HL-60 (cell line): ENCODE data around the gene PREPL.

Source experiments
- CTCF ChIP-seq: IDR thresholded peaks from one replicate; pipeline ENCODE4 v1.5.1; 2011; ENCODE audit warnings: low read length, control low read depth, inconsistent platforms; ENCODE audit not compliant: insufficient read depth
- GABPA ChIP-seq: IDR thresholded peaks from 2 replicates; pipeline ENCODE4 v1.6.1; 2012; ENCODE audit warnings: low read depth
- REST ChIP-seq: IDR thresholded peaks from 2 replicates; pipeline ENCODE4 v1.6.1; 2012; ENCODE audit warnings: low read depth; ENCODE audit not compliant: insufficient replicate concordance
- SPI1 ChIP-seq: IDR thresholded peaks from 2 replicates; pipeline ENCODE4 v1.6.1; 2012; ENCODE audit warnings: low read depth, mild to moderate bottlenecking, borderline replicate concordance

- TF ChIP-seq CTCF (no peak), REST (no peak), GABPA (no peak), SPI1 (no peak)
Measured at GRCh38 chr2:44271296-44271695, 90.0 kb downstream of the PREPL start.
